HG02938 (cell line): ENCODE measurements around the gene JPH2.

Source experiments
- ATAC-seq: cut with Tn5 transposase; IDR thresholded peaks from one replicate; pipeline ENCODE4 v1.9.1; 2021; ENCODE audit warnings: mild to moderate bottlenecking, moderate library complexity; ENCODE audit not compliant: unreplicated experiment

Gene JPH2

GRCh38 chr20:44187772-44188709 lies 1.1 kb upstream of the JPH2 start:
- no peak for ATAC-seq

GRCh38 chr20:44186674-44187053 lies 324 bp downstream of the JPH2 start:
- ATAC-seq: no peak

DNA sequence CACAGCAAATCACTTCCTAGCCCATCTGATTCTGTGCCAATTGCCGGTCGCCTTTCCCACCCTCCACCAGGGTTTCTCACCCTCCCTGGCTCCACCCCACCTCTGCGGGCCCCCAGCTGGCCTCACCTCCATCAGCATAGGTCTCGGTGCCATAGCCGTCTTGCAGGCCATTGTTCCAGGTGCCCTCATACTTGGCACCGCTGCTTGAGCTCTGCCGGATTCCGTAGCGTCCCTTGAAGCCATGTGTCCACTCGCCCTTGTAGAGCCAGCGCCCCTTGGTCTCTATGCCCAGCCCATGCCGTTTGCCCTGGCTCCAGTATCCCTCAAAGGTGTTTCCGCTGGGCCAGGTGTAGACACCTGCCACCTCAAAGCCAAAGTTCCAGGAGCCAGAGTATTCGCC lies 787 bp downstream of the JPH2 start:
- no peak for ATAC-seq

DNA sequence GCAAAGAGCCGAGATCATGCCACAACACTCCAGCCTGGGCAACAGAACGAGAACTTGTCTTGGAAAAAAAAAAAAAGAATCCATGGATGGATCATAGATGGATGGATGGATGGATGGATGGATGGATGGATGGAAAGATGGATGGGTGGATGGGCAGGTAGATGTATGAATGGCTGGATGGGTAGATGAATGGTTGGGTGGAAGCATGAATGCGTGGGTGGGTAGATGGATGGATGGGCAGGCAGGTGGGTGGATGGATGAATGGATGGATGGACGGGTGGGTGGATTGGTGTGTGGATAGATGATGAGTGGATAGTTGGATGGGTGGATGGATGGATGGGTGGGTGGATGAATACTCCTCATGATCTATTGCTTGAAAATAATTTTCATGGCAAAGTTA lies 1.4 kb downstream of the JPH2 start:
- no peak for ATAC-seq

- ATAC-seq: no peak
These were observed 3.7 kb downstream of the JPH2 start for GRCh38 chr20:44183282-44183681.

- ATAC-seq: no peak
These were observed 4.1 kb downstream of the JPH2 start for GRCh38 chr20:44182863-44183262.

- ATAC-seq: no peak
These were observed 4.7 kb downstream of the JPH2 start for GRCh38 chr20:44182135-44182765.

- ATAC-seq: no peak
These were observed 5.4 kb downstream of the JPH2 start for GRCh38 chr20:44181611-44182010.

DNA sequence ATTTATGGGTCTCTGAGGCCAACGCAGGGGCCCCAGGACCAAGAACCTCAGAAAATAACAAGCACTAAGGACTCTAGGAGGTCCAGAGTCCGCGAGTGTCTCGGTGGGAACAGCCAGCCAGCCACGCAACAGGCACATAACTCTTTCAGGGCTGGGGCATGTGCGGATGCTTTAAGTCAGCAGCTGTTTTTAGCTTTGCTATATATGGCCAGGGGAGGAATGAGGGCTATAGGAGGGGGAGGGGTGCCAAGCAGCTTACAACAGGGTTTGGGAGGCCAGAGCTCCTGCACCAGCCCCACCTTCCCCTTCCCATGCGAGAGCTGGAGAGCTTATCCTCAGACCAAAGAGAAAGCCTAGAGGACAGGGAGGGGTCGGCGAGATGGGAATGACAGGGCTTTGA lies 6.2 kb downstream of the JPH2 start:
- no peak for ATAC-seq

DNA sequence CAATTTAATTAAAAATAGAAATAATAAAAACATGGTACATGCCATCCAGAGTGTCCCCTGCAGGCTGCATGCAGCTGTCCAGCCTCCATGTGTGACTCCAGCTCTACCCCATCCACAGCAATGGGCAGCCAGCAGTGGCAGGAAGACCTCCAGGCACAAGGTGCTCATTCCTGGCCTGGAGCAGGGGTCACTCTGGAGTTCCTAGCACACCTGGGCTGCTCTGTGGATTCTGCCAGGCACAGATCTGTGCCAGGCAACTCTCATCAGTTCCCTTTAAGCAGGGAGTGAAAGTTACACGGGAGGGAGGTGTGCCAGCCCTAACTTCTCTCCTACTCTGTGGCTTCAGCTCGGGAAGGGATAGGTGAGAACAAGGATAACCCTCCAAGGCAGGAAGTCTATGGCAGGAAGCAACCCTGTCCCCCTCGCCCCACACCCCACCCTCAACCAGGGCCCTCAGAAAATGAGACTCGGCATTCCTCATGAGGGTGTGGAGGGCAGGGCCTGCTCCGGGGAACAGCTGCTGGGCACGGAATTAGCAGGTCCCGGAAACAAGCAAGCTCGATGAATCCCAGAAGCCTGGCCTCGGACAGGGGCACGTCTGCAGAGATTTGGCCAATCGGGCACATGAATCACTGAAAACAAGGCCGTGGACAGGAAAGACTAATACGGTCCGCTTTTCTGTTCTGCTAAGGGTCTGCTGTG lies 10.0 kb downstream of the JPH2 start:
- ATAC-seq: no peak

- no peak for ATAC-seq
These were observed 11.8 kb downstream of the JPH2 start for GRCh38 chr20:44174996-44175765.

GRCh38 chr20:44173846-44174245 lies 13.1 kb downstream of the JPH2 start:
- no peak for ATAC-seq

- no peak for ATAC-seq
These were observed 13.9 kb downstream of the JPH2 start for GRCh38 chr20:44173116-44173515.

DNA sequence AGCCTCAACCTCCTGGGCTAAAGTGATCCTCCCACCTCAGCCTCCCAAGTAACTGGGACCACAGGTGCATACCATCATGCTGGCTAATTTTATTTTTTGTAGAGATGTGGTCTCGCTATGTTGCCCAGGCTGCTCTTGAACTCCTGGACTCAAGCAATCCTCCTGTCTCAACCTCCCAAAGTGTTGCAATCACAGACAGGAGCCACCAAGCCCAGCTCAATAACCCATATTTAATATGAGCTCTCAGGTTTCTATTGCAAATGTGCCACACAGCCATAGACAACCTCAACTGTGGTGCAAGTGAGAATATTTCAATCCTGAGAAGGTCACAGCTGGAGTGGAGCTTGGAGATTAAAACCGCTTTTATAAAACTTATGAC lies 14.4 kb downstream of the JPH2 start:
- no peak for ATAC-seq

DNA sequence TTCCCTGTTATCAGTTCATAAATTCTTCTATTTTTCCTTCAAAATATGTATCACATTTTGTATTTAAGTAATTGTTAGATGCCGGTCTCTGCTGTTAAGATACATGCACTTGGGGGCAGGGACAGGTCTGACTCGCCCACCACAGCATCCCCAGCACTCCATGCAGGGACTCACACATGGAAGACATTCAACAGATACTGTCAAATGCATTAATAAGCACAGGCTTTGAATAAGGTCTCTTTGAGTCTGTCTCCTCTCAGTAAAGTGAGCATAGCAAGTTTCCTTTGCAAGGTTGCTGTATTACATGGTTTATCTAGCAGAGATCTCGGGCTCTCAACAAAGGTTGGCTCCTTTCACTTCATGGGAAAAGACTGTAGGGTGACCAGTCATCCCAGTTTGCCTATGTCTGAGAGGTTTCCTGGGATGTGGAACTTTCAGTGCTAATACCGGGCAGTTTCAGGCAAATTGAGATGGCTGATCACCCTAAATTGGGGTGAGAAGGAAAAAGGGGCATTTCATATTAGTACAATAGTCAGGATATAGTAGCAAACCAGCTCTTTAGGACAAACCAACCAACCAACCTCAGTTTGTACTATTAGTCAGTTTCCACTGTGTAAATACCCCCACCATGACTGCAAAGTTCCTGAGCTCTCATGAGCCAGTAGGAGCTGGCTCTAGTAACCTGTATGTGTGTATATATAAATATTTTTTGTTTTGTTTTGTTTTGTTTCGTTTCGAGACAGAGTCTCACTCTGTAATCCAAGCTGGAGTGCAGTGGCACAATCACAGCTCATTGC lies 15.0 kb downstream of the JPH2 start:
- ATAC-seq: no peak

DNA sequence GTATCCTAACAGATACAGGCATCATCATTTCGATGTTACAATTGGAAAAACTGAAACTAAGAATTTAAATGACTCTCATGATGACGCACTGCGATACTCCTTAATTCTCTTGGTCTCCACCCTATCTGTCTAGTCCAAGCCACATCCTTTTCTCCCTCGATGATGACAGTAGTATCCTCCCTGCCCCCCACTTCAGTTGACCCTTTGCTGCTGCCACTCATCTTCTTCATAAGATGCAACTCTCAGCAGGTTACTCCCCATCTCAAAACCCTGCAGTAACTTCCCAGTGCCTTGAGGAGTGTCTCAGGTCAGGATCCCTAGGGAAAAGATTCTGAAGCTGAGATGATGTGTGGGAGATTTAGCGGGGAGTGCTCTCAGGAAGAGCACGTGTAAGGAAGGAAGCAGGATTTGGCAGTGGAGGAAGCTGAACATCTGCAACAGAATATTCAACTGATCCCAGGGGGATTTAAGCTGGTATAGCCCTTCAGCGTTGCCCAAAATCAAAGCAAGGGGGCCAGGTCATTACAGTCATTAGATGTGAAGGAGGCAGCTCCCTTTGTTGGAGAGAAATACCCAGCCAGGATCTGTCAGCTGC lies 16.1 kb downstream of the JPH2 start:
- no peak for ATAC-seq

DNA sequence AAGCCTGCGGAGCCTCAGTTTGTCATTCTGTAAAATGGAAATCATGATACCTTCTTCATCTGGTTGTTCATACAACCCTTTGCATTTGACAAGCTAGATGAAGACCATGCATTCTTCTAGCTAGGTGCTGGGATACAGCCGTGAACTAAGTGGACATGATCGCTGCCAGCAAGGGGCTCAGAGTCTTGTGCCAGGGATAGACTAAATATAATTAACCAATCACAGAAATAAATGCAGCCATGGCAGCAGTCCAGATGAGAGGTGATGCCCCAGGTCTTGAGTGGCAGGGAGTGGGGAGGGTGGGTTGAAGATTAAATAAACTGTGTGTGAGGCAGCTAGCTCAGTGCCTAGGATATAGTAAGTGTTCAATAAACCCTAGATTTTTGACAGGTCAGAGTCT lies 19.3 kb downstream of the JPH2 start:
- ATAC-seq: no peak

DNA sequence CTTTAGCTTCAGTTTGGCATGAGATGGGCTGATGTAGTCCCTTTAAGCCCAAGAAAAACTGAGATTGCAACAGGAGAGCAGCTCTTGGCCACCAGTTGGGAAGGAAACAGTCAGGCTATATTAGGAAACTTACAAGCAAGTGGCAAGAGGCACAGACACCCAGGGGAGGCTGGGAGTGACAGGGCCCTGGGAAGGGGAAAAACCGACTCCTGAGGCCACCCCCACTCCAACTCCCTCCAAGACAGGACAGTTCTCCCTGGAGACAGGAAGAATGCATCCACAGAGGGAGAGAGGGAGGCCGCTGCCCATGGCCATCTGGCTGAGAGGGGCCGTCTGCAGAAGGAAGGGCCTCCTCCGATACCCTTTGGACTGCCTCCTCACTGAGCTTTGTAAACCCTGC lies 20.5 kb downstream of the JPH2 start:
- no peak for ATAC-seq

DNA sequence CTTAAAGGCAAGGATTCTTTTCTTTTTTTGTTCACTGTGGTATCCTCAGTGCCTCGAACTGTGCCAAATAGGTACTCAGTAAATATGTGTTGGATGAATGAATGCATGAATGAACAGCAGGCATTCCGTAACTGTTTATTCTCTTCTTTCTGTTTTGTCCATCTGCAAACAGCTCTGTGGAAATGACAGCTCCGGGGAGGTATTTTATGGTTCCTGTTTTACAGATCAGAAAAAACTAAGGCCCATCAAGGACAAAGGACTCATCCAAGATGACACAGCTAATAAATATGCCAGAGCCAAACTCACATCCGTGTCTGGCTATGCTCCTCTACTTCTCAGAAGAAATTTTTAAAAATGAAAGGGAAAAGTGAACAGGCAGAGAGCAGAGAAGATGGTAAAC lies 21.0 kb downstream of the JPH2 start:
- no peak for ATAC-seq

GRCh38 chr20:44160133-44160532 lies 26.9 kb downstream of the JPH2 start:
- ATAC-seq: no peak
